ENCODE results near the gene SGIP1. TPM values are rescaled to one million over a fixed set of nuclear protein-coding genes. Genes with fewer than 3 reads are reported as not detected.
"Not testable (repeated sequence)": the region's sequence is repeated elsewhere in the genome, so short reads cannot be mapped to it uniquely, and the experiment has no call there.

Gene SGIP1
- total RNA-seq, 1 donor from 2014 or later = 31.8 TPM

DNA sequence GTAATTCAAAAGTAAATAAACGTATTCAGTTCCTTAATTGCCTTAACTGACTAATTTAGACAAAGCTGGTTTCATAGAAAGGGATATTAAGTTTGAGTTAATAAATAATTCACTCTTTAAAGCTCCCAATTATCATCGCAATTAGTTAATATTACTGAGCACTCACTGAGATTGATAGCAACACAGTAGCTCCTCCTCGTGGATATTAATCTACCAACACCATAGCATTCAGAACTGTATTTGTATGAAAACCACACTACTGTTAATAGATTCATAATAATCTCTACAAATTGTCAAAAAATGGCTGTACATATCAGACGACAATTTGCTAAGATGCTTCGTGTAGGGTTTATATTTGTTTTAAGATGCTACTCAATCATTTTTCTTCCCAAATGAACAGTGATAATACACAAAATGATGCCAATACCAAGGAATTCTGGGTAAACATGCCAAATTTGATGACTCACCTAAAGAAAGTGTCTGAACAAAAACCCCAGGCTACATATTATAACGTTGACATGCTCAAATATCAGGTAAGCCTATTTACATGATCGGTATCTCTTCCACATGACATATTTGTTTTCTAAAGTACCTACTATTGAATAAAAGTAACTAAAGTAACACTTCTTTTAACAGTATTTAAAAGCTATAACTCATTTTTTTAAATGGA lies 199.5 kb downstream of the SGIP1 start:
- H3K27ac Mint-ChIP-seq (ENCODE audit: unreplicated experiment) = no peak overlapping the region
- TF ChIP-seq, protein P1, sequence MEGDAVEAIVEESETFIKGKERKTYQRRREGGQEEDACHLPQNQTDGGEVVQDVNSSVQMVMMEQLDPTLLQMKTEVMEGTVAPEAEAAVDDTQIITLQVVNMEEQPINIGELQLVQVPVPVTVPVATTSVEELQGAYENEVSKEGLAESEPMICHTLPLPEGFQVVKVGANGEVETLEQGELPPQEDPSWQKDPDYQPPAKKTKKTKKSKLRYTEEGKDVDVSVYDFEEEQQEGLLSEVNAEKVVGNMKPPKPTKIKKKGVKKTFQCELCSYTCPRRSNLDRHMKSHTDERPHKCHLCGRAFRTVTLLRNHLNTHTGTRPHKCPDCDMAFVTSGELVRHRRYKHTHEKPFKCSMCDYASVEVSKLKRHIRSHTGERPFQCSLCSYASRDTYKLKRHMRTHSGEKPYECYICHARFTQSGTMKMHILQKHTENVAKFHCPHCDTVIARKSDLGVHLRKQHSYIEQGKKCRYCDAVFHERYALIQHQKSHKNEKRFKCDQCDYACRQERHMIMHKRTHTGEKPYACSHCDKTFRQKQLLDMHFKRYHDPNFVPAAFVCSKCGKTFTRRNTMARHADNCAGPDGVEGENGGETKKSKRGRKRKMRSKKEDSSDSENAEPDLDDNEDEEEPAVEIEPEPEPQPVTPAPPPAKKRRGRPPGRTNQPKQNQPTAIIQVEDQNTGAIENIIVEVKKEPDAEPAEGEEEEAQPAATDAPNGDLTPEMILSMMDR (IDR thresholded peaks at IDR 0.05) = no peak
- H3K36me3 Mint-ChIP-seq (ENCODE audit: low read depth) = peaks cover under 1% of the 10 kb centered on the region
- H3K9me3 Mint-ChIP-seq (ENCODE audit: low read depth) = peaks cover 3% of the 10 kb centered on the region
- peaks cover under 1% of the 10 kb centered on the region for H3K4me1 Mint-ChIP-seq (ENCODE audit: low read depth)
- no peak for DNase-seq (ENCODE audit: low spot score)
- H3K27me3 Mint-ChIP-seq (ENCODE audit: low read depth) = no peaks in the 10 kb centered on the region
- no peak overlapping the region for H3K4me3 Mint-ChIP-seq (ENCODE audit: unreplicated experiment)

DNA sequence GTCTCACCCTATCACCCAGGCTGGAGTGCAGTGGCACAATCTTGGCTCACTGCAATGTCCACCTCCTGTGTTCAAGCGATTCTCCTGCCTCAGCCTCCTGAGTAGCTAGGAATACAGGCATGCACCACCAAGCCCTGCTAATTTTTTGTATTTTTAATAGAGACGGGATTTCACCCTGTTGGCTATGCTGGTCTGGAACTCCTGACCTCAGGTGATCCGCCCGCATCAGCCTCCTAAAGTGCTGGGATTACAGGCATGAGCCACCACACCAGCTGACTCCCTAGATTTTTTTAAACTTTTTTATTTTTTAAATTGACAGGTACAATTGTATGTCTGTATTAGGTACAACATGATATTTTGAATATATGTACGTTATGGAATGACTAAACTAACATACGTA lies 200.6 kb downstream of the SGIP1 start:
- not testable (repeated sequence) for H3K4me3 Mint-ChIP-seq (ENCODE audit: unreplicated experiment); H3K4me1 Mint-ChIP-seq (ENCODE audit: low read depth); H3K9me3 Mint-ChIP-seq (ENCODE audit: low read depth); H3K27me3 Mint-ChIP-seq (ENCODE audit: low read depth); H3K27ac Mint-ChIP-seq (ENCODE audit: unreplicated experiment); H3K36me3 Mint-ChIP-seq (ENCODE audit: low read depth); DNase-seq (ENCODE audit: low spot score)

DNA sequence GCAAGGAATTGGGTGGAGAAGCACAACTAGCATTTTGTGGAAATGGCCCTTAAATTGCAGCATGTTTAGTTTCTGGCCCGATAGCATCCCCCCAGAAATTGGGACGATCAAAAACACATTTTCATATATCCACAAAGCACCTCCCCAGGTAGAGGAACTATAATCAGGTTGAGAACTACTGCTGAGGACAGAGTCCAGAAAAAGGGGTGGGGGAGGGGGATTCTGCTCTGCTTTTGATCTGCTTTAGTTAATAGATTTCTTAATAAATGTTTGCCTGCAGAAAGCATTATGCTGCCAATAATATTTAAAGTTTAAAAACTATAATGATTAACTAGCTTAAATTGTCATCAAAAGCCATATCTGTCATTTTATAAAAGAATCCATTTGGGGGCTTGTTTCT lies 203.9 kb downstream of the SGIP1 start:
- Mint-ChIP-seq H3K9me3 (ENCODE audit: low read depth) (no peaks in the 10 kb centered on the region), H3K4me3 (ENCODE audit: unreplicated experiment) (no peak overlapping the region), H3K27me3 (ENCODE audit: low read depth) (no peaks in the 10 kb centered on the region), H3K36me3 (ENCODE audit: low read depth) (peaks cover 5% of the 10 kb centered on the region), H3K4me1 (ENCODE audit: low read depth) (peaks cover 5% of the 10 kb centered on the region), H3K27ac (ENCODE audit: unreplicated experiment) (no peak overlapping the region)
- TF ChIP-seq, protein P1 (IDR thresholded peaks at IDR 0.05) = no peak
- no peak for DNase-seq (ENCODE audit: low spot score)

DNA sequence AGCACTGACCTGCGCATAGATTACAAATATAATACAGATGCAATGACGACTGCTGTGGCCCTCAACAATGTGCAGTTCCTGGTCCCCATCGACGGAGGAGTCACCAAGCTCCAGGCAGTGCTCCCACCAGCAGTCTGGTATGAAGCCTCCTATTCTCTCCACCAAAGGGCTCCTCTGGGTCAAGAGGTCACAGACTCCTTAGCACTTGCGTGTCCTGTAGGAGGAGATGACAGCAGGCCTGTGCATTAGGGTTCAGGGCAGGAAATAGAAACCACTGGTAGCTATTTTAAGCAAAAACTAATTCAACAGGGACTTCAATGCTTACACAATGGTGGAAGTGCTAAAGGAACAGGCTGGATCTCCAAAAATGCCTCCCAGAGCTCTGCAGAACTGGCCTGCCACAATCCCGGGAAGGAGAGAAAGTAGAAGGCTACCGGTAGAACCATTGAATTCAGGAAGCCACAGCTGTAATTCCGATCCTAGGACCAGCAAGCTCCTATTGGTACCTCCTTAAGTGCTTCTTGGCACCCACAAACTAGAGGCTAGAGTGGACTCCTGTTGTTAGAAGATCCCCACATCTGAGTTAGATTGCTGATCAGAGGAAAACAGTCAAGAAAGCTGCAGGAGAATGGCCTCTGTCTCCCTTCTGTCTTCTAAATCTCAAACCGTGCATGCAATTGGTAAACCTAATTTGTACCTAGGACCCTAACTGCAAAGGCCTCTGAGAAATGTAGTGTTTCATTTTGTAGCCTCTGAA lies 205.6 kb downstream of the SGIP1 start:
- Mint-ChIP-seq H3K27ac (ENCODE audit: unreplicated experiment) (no peak overlapping the region), H3K9me3 (ENCODE audit: low read depth) (no peaks in the 10 kb centered on the region), H3K4me3 (ENCODE audit: unreplicated experiment) (no peak overlapping the region), H3K4me1 (ENCODE audit: low read depth) (peaks cover 5% of the 10 kb centered on the region), H3K27me3 (ENCODE audit: low read depth) (no peaks in the 10 kb centered on the region), H3K36me3 (ENCODE audit: low read depth) (peaks cover 8% of the 10 kb centered on the region)
- TF ChIP-seq, protein P1 (IDR thresholded peaks at IDR 0.05) = no peak
- no peak for DNase-seq (ENCODE audit: low spot score)

DNA sequence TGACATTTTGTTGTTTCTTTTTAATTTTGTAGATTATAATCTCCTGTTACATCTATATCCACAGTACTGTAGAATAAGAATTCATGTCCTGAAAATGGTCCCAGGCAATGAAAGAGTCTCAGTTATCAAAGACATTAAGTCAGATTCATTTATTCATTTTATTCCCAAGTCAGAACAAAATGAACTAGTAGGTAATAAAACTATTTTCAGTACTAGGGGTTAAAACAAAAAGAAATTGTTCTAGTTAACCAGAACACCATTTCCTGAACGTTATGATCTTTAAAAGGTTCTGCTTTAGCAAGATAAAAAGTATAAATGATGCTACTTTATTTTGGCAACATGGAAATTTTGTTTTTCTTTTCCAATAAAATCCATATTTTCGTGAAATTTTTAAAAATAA lies 211.5 kb downstream of the SGIP1 start:
- H3K27ac Mint-ChIP-seq (ENCODE audit: unreplicated experiment) = no peak overlapping the region
- no peaks in the 10 kb centered on the region for H3K9me3 Mint-ChIP-seq (ENCODE audit: low read depth)
- TF ChIP-seq, protein P1 (IDR thresholded peaks at IDR 0.05) = no peak
- peaks cover 10% of the 10 kb centered on the region for H3K36me3 Mint-ChIP-seq (ENCODE audit: low read depth)
- DNase-seq (ENCODE audit: low spot score) = no peak
- H3K4me3 Mint-ChIP-seq (ENCODE audit: unreplicated experiment) = no peak overlapping the region
- H3K27me3 Mint-ChIP-seq (ENCODE audit: low read depth) = no peaks in the 10 kb centered on the region
- H3K4me1 Mint-ChIP-seq (ENCODE audit: low read depth) = peaks cover 6% of the 10 kb centered on the region
